Measurements from ENCODE around the gene KCTD12. TPM values are rescaled to one million over a fixed set of nuclear protein-coding genes. Genes with fewer than 3 reads are reported as not detected.

The KCTD12 gene
- total RNA-seq, 2 donors from 2014 or later = 21.5 to 111 TPM

GRCh38 chr13:76848596-76848995, 37.6 kb downstream of the KCTD12 start:
- intact Hi-C loops (cut with DNase I) = no loop called here
- no peak for DNase-seq (ENCODE audit: low spot score)
- H3K4me1 ChIP-seq (replicated peaks) = no peaks in the 10 kb centered on the region
- H3K27me3 ChIP-seq (replicated peaks; ENCODE audit: insufficient read depth) = no peaks in the 10 kb centered on the region
- no peaks in the 10 kb centered on the region for H3K36me3 ChIP-seq
- H3K4me3 ChIP-seq = no peak overlapping the region
- 37% methylated on average over 3 of the region's 3 CpGs for WGBS
- H3K27ac ChIP-seq = no peak overlapping the region
- H3K9me3 ChIP-seq = no peaks in the 10 kb centered on the region
- TF ChIP-seq POLR2AphosphoS5 (IDR thresholded peaks at IDR 0.05) (no peak), CTCF (IDR thresholded peaks at IDR 0.05) (no peak), POLR2A (IDR thresholded peaks at IDR 0.05) (no peak)

GRCh38 chr13:76846363-76846762, 39.8 kb downstream of the KCTD12 start:
- no peaks in the 10 kb centered on the region for H3K4me1 ChIP-seq (replicated peaks)
- no peaks in the 10 kb centered on the region for H3K9me3 ChIP-seq
- H3K27me3 ChIP-seq (replicated peaks; ENCODE audit: insufficient read depth) = no peaks in the 10 kb centered on the region
- 66% methylated on average over 4 of the region's 4 CpGs for WGBS
- H3K4me3 ChIP-seq = no peak overlapping the region
- TF ChIP-seq POLR2A (IDR thresholded peaks at IDR 0.05) (no peak), POLR2AphosphoS5 (IDR thresholded peaks at IDR 0.05) (no peak), CTCF (IDR thresholded peaks at IDR 0.05) (no peak)
- intact Hi-C loops (cut with DNase I) = no loop called here
- no peak for DNase-seq (ENCODE audit: low spot score)
- no peaks in the 10 kb centered on the region for H3K36me3 ChIP-seq
- H3K27ac ChIP-seq = no peak overlapping the region

- Histone ChIP-seq H3K27me3 (replicated peaks; ENCODE audit: insufficient read depth) (no peaks in the 10 kb centered on the region), H3K4me1 (replicated peaks) (no peaks in the 10 kb centered on the region), H3K9me3 (no peaks in the 10 kb centered on the region), H3K36me3 (no peaks in the 10 kb centered on the region), H3K27ac (no peak overlapping the region), H3K4me3 (no peak overlapping the region)
- no peak for DNase-seq (ENCODE audit: low spot score)
- intact Hi-C loops (cut with DNase I) = no loop called here
- TF ChIP-seq POLR2A (IDR thresholded peaks at IDR 0.05) (no peak), CTCF (IDR thresholded peaks at IDR 0.05) (no peak), POLR2AphosphoS5 (IDR thresholded peaks at IDR 0.05) (no peak)
- WGBS = 30% methylated on average over 2 of the region's 2 CpGs
Measured at GRCh38 chr13:76845865-76846264, 40.3 kb downstream of the KCTD12 start.

GRCh38 chr13:76845367-76845766, 40.8 kb downstream of the KCTD12 start:
- intact Hi-C loops (cut with DNase I) = no loop called here
- Histone ChIP-seq H3K27me3 (replicated peaks; ENCODE audit: insufficient read depth) (no peaks in the 10 kb centered on the region), H3K9me3 (no peaks in the 10 kb centered on the region), H3K27ac (no peak overlapping the region), H3K4me1 (replicated peaks) (no peaks in the 10 kb centered on the region), H3K4me3 (no peak overlapping the region), H3K36me3 (no peaks in the 10 kb centered on the region)
- TF ChIP-seq POLR2AphosphoS5 (IDR thresholded peaks at IDR 0.05) (no peak), CTCF (IDR thresholded peaks at IDR 0.05) (no peak), POLR2A (IDR thresholded peaks at IDR 0.05) (no peak)
- 98% methylated on average over 3 of the region's 3 CpGs for WGBS
- no peak for DNase-seq (ENCODE audit: low spot score)

- Histone ChIP-seq H3K4me1 (replicated peaks) (peaks cover 5% of the 10 kb centered on the region), H3K27ac (no peak overlapping the region), H3K36me3 (no peaks in the 10 kb centered on the region), H3K9me3 (no peaks in the 10 kb centered on the region), H3K4me3 (no peak overlapping the region), H3K27me3 (replicated peaks; ENCODE audit: insufficient read depth) (no peaks in the 10 kb centered on the region)
- WGBS = 7% methylated on average over 1 of the region's 1 CpG
- TF ChIP-seq POLR2A (IDR thresholded peaks at IDR 0.05) (no peak), POLR2AphosphoS5 (IDR thresholded peaks at IDR 0.05) (peak; percentile 56), CTCF (IDR thresholded peaks at IDR 0.05) (no peak)
- intact Hi-C loops (cut with DNase I) = no loop called here
- DNase-seq (ENCODE audit: low spot score) = no peak
Measured at GRCh38 chr13:76837801-76838200, 48.4 kb downstream of the KCTD12 start.

Data from prostate gland (tissue), 2 donors.